Hematopoietic multipotent progenitor cell treated with erythropoietin and hydrocortisone succinate and interleukin-3 and kit ligand, for 15 days (in vitro differentiated cells): ENCODE data around the gene SLC27A1.

Source experiments
- DNase-seq: peaks from one replicate; pipeline ENCODE4 v3.0.0-alpha.2; 2015; ENCODE audit warnings: low spot score

SLC27A1 gene

GRCh38 chr19:17470068-17470841 is at the start of gene SLC27A1:
TSS of gene SLC27A1 (plus strand) at chr19:17470524. CDS start at chr19:17470541, 17 bp downstream.
- DNase-seq = peak; percentile 77

GRCh38 chr19:17421942-17422341 is 48.4 kb upstream of the SLC27A1 start:
- DNase-seq = no peak

GRCh38 chr19:17423429-17424208 is 46.7 kb upstream of the SLC27A1 start:
- no peak for DNase-seq

DNA sequence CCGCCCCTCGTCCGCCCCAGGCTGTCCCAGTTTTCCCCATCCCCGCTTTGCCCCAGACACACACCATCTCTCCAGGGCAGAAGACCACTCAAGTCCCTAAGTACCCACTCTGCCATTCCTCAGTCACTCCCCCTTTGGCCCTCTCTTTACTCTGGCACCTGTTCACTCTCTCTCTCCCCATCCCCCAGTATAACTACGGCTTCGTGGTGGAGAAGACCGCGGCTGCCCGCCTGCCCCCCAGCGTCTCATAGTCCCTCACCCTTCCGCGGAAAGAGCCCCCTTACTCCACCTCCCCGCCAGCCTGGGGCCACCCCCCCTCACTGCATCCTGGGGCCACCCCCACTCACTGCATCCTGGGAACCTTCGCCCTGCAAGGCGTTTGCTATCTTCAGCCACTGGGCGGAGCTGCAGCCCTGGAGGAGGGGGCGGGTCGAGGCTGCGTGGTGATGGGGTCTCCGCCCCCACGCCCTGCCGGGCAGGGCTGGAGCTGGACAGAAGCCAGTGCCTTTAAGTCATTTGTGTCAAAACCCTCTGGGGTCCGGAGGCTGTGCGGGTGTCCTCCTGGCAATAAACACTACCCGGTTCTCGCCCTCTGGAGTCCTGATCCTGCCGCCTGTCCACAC is 45.5 kb upstream of the SLC27A1 start:
- DNase-seq = no peak

GRCh38 chr19:17429641-17430113 is 40.6 kb upstream of the SLC27A1 start:
- DNase-seq = no peak

- DNase-seq = no peak
These were observed 38.9 kb upstream of the SLC27A1 start for GRCh38 chr19:17431417-17431816.

DNA sequence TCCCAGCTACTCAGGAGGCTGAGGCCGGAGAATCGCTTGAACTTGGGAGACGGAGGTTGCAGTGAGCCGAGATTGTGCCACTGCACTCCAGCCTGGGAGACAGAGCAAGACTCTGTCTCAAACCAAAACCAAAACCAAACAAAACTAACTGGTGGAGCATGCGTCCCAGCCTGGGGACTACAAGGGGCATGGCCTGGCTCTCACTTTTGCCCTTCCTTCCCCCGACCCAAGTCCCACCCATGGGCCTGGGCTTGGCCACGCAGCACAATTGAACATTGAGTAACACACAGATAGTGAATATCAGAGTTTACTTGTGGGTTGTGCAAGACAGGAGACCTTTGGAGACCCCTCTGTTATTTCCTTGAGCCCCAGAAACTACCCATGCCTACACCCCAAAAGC is 35.1 kb upstream of the SLC27A1 start:
- DNase-seq = no peak

DNA sequence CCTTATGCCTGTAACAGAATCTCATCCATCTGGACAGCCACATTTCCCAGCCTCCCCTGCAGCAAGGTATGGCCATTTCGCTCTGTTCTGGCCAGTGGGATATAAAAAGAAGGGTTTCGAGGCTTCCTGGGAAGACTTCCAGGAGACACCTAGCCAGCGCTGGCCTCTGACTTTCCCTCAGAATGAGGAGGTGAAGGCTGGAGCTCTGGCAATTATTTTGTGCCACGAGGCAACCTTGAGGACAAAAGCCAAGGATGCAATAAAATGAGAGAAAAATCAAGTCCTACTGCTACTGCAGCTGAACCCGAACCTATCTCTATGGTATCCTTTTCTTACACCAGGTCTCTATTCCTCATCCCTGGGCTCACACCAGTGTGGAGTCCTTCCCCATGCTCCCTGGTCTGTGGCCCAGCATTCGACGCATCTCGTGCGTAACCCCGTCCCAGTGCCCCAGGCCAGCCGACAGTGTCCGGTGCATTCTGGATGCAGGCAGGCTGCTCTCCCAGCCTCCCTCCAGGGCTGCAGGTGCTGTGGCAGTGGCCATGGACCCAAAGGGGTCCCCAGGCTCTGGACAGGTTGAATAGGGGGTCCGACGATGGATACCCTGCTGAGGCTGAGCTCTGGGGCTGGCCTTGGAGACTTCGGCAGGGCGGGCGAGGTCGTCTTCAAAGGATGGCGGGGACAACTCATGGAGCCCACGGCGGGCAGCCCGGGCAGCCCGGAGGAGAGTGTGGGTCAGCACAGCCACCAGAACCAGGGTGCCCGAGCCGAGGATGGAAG is 34.0 kb upstream of the SLC27A1 start:
- DNase-seq = no peak

DNA sequence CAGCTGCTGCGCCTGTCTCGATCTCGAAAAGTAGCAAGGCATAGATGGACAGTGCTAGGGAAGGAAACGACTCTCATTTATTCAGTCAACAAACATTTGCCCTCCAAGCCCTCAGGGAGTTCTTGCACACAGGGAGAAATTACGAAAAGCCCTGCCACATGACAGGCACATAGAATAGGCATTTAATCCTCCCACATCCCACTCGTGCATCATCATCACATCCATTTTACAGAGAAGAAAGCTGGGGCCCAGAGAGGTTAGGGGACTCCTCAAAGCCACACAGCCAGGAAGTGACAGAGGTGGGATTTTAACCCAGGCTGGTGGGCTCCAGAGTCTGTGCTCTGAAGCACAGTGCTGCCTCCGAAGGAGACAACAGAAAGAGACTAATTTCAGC is 33.5 kb upstream of the SLC27A1 start:
- DNase-seq = no peak

DNA sequence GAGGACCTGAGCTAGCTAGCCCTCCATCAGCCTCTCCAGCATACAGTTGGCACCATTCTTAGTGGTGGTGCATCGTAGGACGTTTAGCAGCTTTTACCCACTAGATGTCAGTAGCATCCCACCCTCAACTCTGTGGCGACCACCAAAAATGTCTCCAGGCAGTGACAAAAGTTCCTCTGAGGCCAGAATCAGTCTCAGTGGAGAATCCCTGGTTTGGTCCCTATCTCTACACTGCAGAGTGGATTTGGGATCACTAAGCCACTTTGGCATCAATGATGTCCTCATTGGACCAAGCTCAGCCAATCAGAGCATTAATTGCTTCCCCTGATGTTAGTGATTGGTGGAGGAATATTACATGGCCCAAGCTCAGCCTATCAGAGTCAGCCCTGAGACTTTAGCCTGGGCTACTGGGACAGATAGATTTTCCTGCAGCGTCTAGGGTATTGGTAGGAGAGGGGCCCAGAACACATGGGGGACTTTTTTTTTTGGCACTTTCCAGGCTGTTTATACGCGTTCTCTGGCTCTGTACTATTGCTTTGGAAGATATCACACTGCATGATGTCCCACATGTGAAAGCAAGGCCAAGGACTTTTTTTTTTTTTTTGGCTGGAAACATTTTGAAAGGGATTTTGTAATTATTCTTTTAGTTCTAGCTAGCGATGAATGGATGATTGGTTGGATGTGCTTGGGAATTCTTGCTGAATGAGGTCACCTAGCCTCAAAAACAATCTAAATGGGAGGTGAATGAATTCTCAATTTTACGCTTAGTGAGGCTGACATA is 28.9 kb upstream of the SLC27A1 start:
- DNase-seq = no peak

- DNase-seq = no peak
These were observed 24.7 kb upstream of the SLC27A1 start for GRCh38 chr19:17445526-17446165.

- no peak for DNase-seq
These were observed 22.6 kb upstream of the SLC27A1 start for GRCh38 chr19:17447704-17448130.

DNA sequence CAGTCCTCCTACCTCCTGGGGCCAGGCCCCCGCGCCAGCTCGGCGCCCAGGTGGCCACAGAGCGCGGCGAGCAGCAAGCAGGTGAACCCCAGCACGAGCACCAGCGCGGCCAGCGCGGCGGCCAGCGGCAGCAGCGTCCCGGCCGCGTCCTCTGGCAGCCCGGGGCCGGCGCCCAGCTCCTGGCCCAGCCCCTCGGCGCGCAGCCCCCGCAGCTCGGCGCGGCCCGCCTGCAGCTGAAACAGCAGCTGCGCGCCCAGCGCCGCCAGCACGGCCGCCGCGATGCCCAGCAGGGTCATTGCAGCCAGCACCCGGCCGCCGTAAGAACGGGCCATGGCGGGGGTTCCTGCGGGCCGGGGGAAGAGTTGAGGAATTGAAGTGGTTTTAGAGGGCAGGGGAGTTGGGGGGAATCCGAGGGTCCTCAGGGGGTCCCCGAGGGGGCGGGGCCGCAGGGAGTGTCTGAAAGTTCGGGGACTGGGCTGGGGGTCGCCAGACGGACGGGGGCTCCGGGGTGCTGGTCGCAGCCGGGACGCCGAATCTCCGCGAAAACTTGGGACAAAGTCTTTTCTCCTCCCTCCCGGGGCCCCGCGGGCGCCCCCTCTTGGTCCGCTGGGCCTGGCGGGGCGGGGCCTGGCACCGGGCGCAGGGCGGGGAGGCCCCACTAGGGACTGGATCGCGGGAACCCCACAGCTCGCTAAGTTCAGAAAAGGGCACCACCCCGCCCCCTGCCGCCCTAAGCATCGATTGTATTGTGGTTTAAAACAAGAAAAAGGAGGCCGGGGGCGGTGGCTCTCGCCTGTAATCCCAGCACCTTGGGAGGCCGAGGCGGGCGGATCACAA is 22.0 kb upstream of the SLC27A1 start, which contains the start of gene TMEM221:
Gene TMEM221 (minus strand): TSS at position 538 of the 837 bp plus-strand sequence. CDS start 206 bp downstream, at position 332.
- peak; percentile 16 for DNase-seq

- peak; percentile 24 for DNase-seq
These were observed 19.9 kb upstream of the SLC27A1 start for GRCh38 chr19:17450264-17451075.

GRCh38 chr19:17451820-17452219 is 18.5 kb upstream of the SLC27A1 start:
- DNase-seq = no peak

GRCh38 chr19:17454576-17455071 is 15.7 kb upstream of the SLC27A1 start:
- no peak for DNase-seq

- DNase-seq = no peak
These were observed 14.8 kb upstream of the SLC27A1 start for GRCh38 chr19:17455308-17456123.

DNA sequence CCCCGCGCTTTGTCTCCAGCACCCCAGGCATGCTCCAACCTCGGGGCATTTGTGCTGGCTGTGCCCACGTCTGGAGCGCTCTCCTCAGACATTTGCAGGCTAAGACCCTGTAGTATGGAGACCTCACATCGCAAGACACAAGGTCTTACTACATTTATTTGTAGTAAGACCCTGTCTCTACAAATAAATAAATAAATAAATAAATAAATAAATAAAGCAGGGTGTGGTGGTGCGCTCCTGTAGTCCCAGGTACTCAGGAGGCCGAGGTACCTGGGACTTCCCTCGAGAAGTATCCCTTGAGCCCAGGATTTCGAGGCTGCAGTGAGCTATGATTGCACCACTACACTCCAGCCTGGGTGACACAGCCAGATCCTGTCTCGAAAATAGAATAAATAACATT is 14.2 kb upstream of the SLC27A1 start:
- no peak for DNase-seq
